Vagina (tissue), 2 donors: Measurements from ENCODE around the gene LHFPL2. TPM values are rescaled to one million over a fixed set of nuclear protein-coding genes. Genes with fewer than 3 reads are reported as not detected.

Source experiments
- DNase-seq, 2 donors: peaks; one replicate each; pipeline ENCODE4 v3.0.0-alpha.2; 2017; ENCODE audit errors: extremely low spot score in 2 of 2
- H3K27ac ChIP-seq: fragments of 200-600 bp; sonication (generic); one replicate; pipeline ENCODE4 v1.5.1; 2019
- H3K27me3 ChIP-seq: fragments of 200-600 bp; sonication (generic); one replicate; pipeline ENCODE4 v1.5.1; 2019
- H3K36me3 ChIP-seq, 2 donors: fragments of 200-600 bp; sonication (generic); one replicate each; pipeline ENCODE4 v1.5.1; 2017 to 2019
- H3K4me1 ChIP-seq: fragments of 200-600 bp; sonication (generic); one replicate; pipeline ENCODE4 v1.5.1; 2019
- H3K4me3 ChIP-seq, 2 donors: fragments of 200-600 bp; sonication (generic); 1 replicate in 1 of 2; 2 replicates in 1 of 2; pipeline ENCODE4 v1.5.1; 2016 to 2019
- H3K9me3 ChIP-seq: fragments of 200-600 bp; sonication (generic); one replicate; pipeline ENCODE4 v1.5.1; 2019
- POLR2A ChIP-seq, 2 donors: fragments of 450-650 bp; IDR thresholded peaks; one replicate each; pipeline ENCODE4 v1.6.1; 2017; ENCODE audit warnings: antibody characterized with exemption in 2 of 2, mild to moderate bottlenecking in 2 of 2, moderate library complexity in 2 of 2
- POLR2AphosphoS5 ChIP-seq, 2 donors: sonication (generic); formaldehyde crosslinking; IDR thresholded peaks; one replicate each; pipeline ENCODE4 v1.9.0; 2017; ENCODE audit warnings: antibody characterized with exemption in 2 of 2, mild to moderate bottlenecking in 2 of 2, low read depth in 1 of 2; ENCODE audit not compliant: insufficient read depth in 1 of 2
- intact Hi-C: fragments of 100-400 bp; cut with DNase I; formaldehyde crosslinking; loops from one replicate; pipeline ENCODE4 v1.15.1; 2023
- total RNA-seq: library from RNA; depleted of rRNA; stranded (reverse); fragments of >200 nt; gene quantifications from one replicate; pipeline ENCODE4 v1.2.3, GENCODE V29; 2016
- TF ChIP-seq, protein P1 (sequence below), 3 experiments: fragments of 450-650 bp in 2 of 3; fragments of 200-600 bp in 1 of 3; sonication (generic) in 1 of 3; IDR thresholded peaks; one replicate each; pipeline ENCODE4 v1.5.1; 2017 to 2019; ENCODE audit warnings: antibody characterized with exemption in 3 of 3, mild to moderate bottlenecking in 2 of 3, moderate library complexity in 2 of 3

The LHFPL2 gene
- total RNA-seq, 1 donor from 2014 or later, result 24.8 TPM

DNA sequence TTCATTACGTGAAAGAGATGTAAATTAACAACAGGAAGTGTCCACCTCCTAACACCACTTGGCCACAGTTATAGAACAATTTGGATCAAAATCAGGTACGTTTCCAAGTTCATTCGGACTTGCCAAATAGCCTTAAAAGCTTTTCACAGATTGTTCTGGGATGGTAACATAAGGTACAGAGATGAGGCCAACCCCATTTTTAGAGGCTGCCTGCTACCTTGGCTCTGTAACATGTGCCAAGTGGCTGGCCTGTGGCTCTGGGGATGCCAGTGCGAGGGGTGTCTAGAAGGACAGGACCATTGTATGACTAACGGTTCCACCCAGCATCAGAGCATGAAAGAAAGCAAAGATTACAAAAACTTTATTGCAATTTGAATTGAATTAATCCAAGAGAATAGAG lies 91.0 kb downstream of the LHFPL2 start:
- intact Hi-C loops, result no loop called here

DNA sequence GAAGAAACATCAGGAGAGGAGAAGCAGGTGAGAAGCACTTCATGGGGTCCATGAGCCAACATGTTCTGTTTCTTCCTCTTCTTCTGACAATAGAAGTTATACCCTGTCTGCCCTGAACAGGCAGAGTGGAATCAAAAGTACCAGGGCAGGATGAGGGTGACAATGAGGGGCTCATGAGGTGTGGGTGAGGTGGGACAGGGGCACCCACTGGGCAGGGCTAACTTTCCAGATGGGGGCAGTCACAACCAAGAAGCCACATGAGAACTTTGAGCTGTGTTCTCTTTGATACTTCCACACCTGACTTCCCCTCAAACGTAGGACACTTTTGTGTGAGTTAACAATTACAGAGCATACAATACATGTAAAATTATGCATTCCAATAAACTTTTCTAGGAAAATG lies 92.7 kb downstream of the LHFPL2 start:
- TF ChIP-seq POLR2A (IDR thresholded peaks at IDR 0.05) (no peak), POLR2AphosphoS5 (IDR thresholded peaks at IDR 0.05; ENCODE audit: insufficient read depth in 1 of 2, low read depth in 1 of 2) (no peak)
- TF ChIP-seq, protein P1, sequence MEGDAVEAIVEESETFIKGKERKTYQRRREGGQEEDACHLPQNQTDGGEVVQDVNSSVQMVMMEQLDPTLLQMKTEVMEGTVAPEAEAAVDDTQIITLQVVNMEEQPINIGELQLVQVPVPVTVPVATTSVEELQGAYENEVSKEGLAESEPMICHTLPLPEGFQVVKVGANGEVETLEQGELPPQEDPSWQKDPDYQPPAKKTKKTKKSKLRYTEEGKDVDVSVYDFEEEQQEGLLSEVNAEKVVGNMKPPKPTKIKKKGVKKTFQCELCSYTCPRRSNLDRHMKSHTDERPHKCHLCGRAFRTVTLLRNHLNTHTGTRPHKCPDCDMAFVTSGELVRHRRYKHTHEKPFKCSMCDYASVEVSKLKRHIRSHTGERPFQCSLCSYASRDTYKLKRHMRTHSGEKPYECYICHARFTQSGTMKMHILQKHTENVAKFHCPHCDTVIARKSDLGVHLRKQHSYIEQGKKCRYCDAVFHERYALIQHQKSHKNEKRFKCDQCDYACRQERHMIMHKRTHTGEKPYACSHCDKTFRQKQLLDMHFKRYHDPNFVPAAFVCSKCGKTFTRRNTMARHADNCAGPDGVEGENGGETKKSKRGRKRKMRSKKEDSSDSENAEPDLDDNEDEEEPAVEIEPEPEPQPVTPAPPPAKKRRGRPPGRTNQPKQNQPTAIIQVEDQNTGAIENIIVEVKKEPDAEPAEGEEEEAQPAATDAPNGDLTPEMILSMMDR (IDR thresholded peaks at IDR 0.05), result no peak
- DNase-seq, result peak in 1 of 2 donors; percentile 56
- intact Hi-C loops, result no loop called here

More for the DNA sequence above, 91.0 kb downstream of the LHFPL2 start:
- Histone ChIP-seq H3K4me3 (no peak overlapping the region), H3K9me3 (no peaks in the 10 kb centered on the region), H3K36me3 (no peaks in the 10 kb centered on the region), H3K27ac (no peak overlapping the region), H3K4me1 (no peaks in the 10 kb centered on the region), H3K27me3 (no peaks in the 10 kb centered on the region)
- TF ChIP-seq, protein P1 (IDR thresholded peaks at IDR 0.05), result no peak
- TF ChIP-seq POLR2AphosphoS5 (IDR thresholded peaks at IDR 0.05; ENCODE audit: insufficient read depth in 1 of 2, low read depth in 1 of 2) (no peak), POLR2A (IDR thresholded peaks at IDR 0.05) (no peak)
- peak in 1 of 2 donors; percentile 52 for DNase-seq

DNA sequence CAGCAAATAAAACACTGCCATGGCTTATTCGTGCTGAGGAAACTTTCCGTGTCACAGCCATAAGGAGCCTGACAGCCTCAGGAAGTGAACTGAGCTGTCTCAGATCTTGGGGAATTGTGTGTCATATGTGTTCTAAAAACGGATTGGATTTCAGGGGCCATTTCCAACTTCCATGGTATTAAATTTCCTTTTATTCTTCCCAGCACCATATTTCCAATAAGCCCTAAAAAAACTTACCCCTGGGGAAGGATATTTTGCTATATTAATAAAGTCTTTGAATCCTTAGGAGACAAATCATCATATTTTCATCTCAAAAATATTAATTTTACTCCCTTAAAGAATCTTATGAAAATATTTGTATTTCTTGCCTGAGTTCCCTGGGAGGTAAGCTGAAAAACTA lies 93.9 kb downstream of the LHFPL2 start:
- no peak overlapping the region for H3K4me3 ChIP-seq
- no peak for DNase-seq
- no peak overlapping the region for H3K27ac ChIP-seq
- TF ChIP-seq, protein P1 (IDR thresholded peaks at IDR 0.05), result no peak
- TF ChIP-seq POLR2AphosphoS5 (IDR thresholded peaks at IDR 0.05; ENCODE audit: insufficient read depth in 1 of 2, low read depth in 1 of 2) (no peak), POLR2A (IDR thresholded peaks at IDR 0.05) (no peak)
- H3K36me3 ChIP-seq, result no peaks in the 10 kb centered on the region
- H3K27me3 ChIP-seq, result no peaks in the 10 kb centered on the region
- intact Hi-C loops, result no loop called here
- H3K4me1 ChIP-seq, result no peaks in the 10 kb centered on the region
- no peaks in the 10 kb centered on the region for H3K9me3 ChIP-seq

More for the DNA sequence above, 92.7 kb downstream of the LHFPL2 start:
- Histone ChIP-seq H3K9me3 (no peaks in the 10 kb centered on the region), H3K27ac (no peak overlapping the region), H3K4me3 (no peak overlapping the region), H3K27me3 (no peaks in the 10 kb centered on the region), H3K4me1 (no peaks in the 10 kb centered on the region), H3K36me3 (no peaks in the 10 kb centered on the region)

DNA sequence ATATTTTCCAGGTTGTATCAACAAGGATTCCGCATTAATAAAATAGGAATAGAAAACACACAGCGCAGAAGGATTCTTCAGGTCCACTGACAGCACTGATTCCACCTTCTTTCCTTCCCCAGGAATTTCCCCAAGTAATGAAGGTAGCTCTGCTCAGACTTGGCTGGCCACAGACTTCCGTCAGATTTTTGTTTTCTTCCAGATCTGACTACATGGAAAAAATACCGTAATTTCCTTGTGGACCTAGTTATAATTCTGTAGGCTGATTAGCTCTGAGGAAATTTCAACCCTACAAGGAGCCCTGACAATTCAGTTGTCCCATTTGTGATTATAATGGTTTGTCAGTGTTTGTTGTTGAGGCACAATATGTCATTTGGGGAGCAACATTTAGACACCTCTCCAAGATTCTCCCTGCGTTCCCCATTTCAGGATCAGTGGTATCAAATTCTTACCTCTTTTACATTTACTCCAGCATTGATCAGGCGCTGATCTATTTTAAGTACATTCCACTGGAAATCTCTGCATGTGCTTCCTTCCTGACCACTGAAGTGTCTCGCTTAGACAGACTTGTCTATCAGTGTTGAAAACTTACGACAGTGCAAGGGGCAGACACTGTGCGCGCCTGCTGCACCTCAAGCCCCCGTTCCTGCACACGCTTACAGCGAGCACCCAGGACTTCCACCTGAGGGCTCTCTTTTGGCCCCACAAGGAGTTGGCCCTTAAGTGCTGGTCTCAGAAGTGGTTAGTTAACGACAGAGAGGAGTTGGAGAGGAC lies 94.8 kb downstream of the LHFPL2 start:
- Histone ChIP-seq H3K4me3 (no peak overlapping the region), H3K9me3 (no peaks in the 10 kb centered on the region), H3K27me3 (no peaks in the 10 kb centered on the region), H3K36me3 (no peaks in the 10 kb centered on the region), H3K4me1 (peaks cover 3% of the 10 kb centered on the region), H3K27ac (no peak overlapping the region)
- DNase-seq, result peak in 1 of 2 donors; percentile 81
- intact Hi-C loops, result no loop called here
- TF ChIP-seq, protein P1 (IDR thresholded peaks at IDR 0.05), result no peak
- TF ChIP-seq POLR2A (IDR thresholded peaks at IDR 0.05) (no peak), POLR2AphosphoS5 (IDR thresholded peaks at IDR 0.05; ENCODE audit: insufficient read depth in 1 of 2, low read depth in 1 of 2) (no peak)

DNA sequence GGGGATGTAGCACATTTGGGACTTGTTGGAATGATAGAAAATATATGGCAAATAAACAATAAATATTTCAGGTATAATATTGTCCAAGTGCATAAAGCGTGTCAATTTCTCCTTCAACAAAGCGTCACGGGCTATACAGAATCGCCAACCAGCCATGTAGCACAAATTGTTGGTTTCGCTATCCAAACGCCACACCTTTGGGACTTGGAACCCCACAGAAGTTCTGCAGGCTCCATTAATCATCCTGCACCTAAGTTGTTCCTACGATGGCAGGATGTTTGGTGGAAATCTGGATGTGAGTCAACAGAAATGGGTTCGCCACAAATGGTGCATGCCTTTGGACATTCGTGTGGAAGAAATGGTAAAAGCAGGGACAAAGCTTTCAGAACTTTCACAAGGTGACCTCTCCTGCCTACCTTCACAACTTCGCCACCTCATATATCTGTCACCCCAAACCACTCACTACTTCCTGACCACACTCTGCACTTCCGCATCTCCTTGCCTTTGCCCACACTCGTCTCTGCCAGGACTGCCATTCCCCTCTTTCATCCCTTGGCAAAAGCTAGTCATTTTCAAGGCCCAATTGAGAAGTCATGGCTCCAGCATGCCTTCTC lies 95.7 kb downstream of the LHFPL2 start:
- intact Hi-C loops, result no loop called here
- Histone ChIP-seq H3K9me3 (no peaks in the 10 kb centered on the region), H3K27me3 (no peaks in the 10 kb centered on the region), H3K27ac (no peak overlapping the region), H3K36me3 (no peaks in the 10 kb centered on the region), H3K4me3 (no peak overlapping the region), H3K4me1 (peaks cover 11% of the 10 kb centered on the region)
- TF ChIP-seq POLR2A (IDR thresholded peaks at IDR 0.05) (no peak), POLR2AphosphoS5 (IDR thresholded peaks at IDR 0.05; ENCODE audit: insufficient read depth in 1 of 2, low read depth in 1 of 2) (no peak)
- TF ChIP-seq, protein P1 (IDR thresholded peaks at IDR 0.05), result no peak
- peak in 1 of 2 donors; percentile 64 for DNase-seq
